HepG2 (cell line): ENCODE measurements around the gene HLF. TPM values are rescaled to one million over a fixed set of nuclear protein-coding genes. Genes with fewer than 3 reads are reported as not detected.

ENCODE experiments used
- DBP ChIP-seq: sonication (generic); formaldehyde crosslinking; IDR thresholded peaks from 2 replicates; pipeline ENCODE4 v1.4.0; 2020; ENCODE audit warnings: missing genetic modification reagents; ENCODE audit errors: not compliant biosample characterization
- GTF3A ChIP-seq: sonication (generic); formaldehyde crosslinking; conservative IDR thresholded peaks from 2 replicates; pipeline ENCODE4 v1.4.0; 2020; ENCODE audit warnings: mild to moderate bottlenecking, missing genetic modification reagents
- HES4 ChIP-seq: sonication (generic); formaldehyde crosslinking; IDR thresholded peaks from 2 replicates; pipeline ENCODE4 v1.9.0; 2021; ENCODE audit warnings: mild to moderate bottlenecking, missing genetic modification reagents, borderline replicate concordance
- HOMEZ ChIP-seq: IDR thresholded peaks from 2 replicates; pipeline ENCODE4 v1.6.1; 2016; ENCODE audit warnings: low read depth
- HOXA9 ChIP-seq: sonication (generic); formaldehyde crosslinking; IDR thresholded peaks from 2 replicates; pipeline ENCODE4 v1.8.1; 2022; ENCODE audit warnings: missing genetic modification reagents, mild to moderate bottlenecking, moderate library complexity, borderline replicate concordance
- JUND ChIP-seq: sonication (generic); formaldehyde crosslinking; IDR thresholded peaks from 2 replicates; pipeline ENCODE4 v1.8.0; 2022; ENCODE audit warnings: mild to moderate bottlenecking, missing genetic modification reagents
- KLF12 ChIP-seq: sonication (generic); formaldehyde crosslinking; IDR thresholded peaks from 2 replicates; pipeline ENCODE4 v1.4.0; 2020; ENCODE audit warnings: missing genetic modification reagents, borderline replicate concordance
- MIXL1 ChIP-seq: IDR thresholded peaks from 2 replicates; pipeline ENCODE4 v1.6.1; 2016
- MLLT10 ChIP-seq: sonication (generic); formaldehyde crosslinking; IDR thresholded peaks from 2 replicates; pipeline ENCODE4 v1.4.0; 2020; ENCODE audit warnings: missing genetic modification reagents
- PAX8 ChIP-seq: sonication (generic); formaldehyde crosslinking; IDR thresholded peaks from 2 replicates; pipeline ENCODE4 v1.8.0; 2022; ENCODE audit warnings: mild to moderate bottlenecking, missing genetic modification reagents, borderline replicate concordance
- REPIN1 ChIP-seq: sonication (generic); formaldehyde crosslinking; IDR thresholded peaks from 2 replicates; pipeline ENCODE4 v1.8.0; 2022; ENCODE audit warnings: missing genetic modification reagents, low read depth, mild to moderate bottlenecking, borderline replicate concordance
- SIX1 ChIP-seq: sonication (generic); formaldehyde crosslinking; IDR thresholded peaks from 2 replicates; pipeline ENCODE4 v1.4.0; 2020; ENCODE audit warnings: missing genetic modification reagents, borderline replicate concordance
- SSRP1 ChIP-seq: IDR thresholded peaks from 2 replicates; pipeline ENCODE4 v1.6.1; 2016; ENCODE audit warnings: control low read depth
- TRIM22 ChIP-seq: fragments of 450-650 bp; IDR thresholded peaks from 2 replicates; pipeline ENCODE4 v1.6.1; 2017
- ZEB1 ChIP-seq: IDR thresholded peaks from 2 replicates; pipeline ENCODE4 v1.6.1; 2012; ENCODE audit warnings: mild to moderate bottlenecking, low read depth, inconsistent platforms; ENCODE audit not compliant: insufficient replicate concordance
- ZNF234 ChIP-seq: sonication (generic); formaldehyde crosslinking; conservative IDR thresholded peaks from 2 replicates; pipeline ENCODE4 v1.5.1; 2020; ENCODE audit warnings: mild to moderate bottlenecking, missing genetic modification reagents
- ZNF543 ChIP-seq: sonication (generic); formaldehyde crosslinking; IDR thresholded peaks from 2 replicates; pipeline ENCODE4 v1.4.0; 2020; ENCODE audit warnings: mild to moderate bottlenecking, missing genetic modification reagents
- ZNF550 ChIP-seq: sonication (generic); formaldehyde crosslinking; IDR thresholded peaks from 2 replicates; pipeline ENCODE4 v1.4.0; 2020; ENCODE audit warnings: mild to moderate bottlenecking, missing genetic modification reagents, borderline replicate concordance
- ZNF678 ChIP-seq: sonication (generic); formaldehyde crosslinking; IDR thresholded peaks from 2 replicates; pipeline ENCODE4 v1.4.0; 2020; ENCODE audit warnings: mild to moderate bottlenecking, missing genetic modification reagents
- ZNF841 ChIP-seq: sonication (generic); formaldehyde crosslinking; IDR thresholded peaks from 2 replicates; pipeline ENCODE4 v1.8.1; 2023; ENCODE audit warnings: missing genetic modification reagents, borderline replicate concordance
- polyA plus RNA-seq, 8 experiments: library from polyadenylated mRNA; depleted of rRNA in 3 of 8; stranded (reverse) in 7 of 8; unstranded in 1 of 8; fragments of >200 nt; fragmentation: Illumina TruSeq in 4 of 8; extraction: Trizol in 4 of 8; gene quantifications; 2 replicates each; pipeline versions ENCODE4 v1.2.1 to v1.2.3, GENCODE V29; 2011 to 2016; ENCODE audit warnings: low read depth in 4 of 8, missing spikeins in 1 of 8, mixed read lengths in 1 of 8; ENCODE audit not compliant: insufficient read depth in 1 of 8
- total RNA-seq, 5 experiments: library from RNA; depleted of rRNA; stranded (reverse); fragments of >200 nt; fragmentation: Illumina TruSeq; extraction: Trizol; gene quantifications; 2 replicates each; pipeline ENCODE4 v1.2.3, GENCODE V29; 2016; ENCODE audit warnings: low read depth in 1 of 5
- TF ChIP-seq, protein P1 (sequence below): IDR thresholded peaks from 2 replicates; pipeline ENCODE4 v1.6.1; 2016; ENCODE audit warnings: missing genetic modification reagents, missing compliant biosample characterization
- TF ChIP-seq, protein P2 (sequence below): IDR thresholded peaks from 2 replicates; pipeline ENCODE4 v1.6.1; 2016; ENCODE audit warnings: missing compliant biosample characterization, missing genetic modification reagents, borderline replicate concordance

The HLF gene
- total and polyA plus RNA-seq, 2 of the 13 experiments (the other 11 are each of a cell fraction or from before 2014, with no cell fraction given), result 202 to 346 TPM

DNA sequence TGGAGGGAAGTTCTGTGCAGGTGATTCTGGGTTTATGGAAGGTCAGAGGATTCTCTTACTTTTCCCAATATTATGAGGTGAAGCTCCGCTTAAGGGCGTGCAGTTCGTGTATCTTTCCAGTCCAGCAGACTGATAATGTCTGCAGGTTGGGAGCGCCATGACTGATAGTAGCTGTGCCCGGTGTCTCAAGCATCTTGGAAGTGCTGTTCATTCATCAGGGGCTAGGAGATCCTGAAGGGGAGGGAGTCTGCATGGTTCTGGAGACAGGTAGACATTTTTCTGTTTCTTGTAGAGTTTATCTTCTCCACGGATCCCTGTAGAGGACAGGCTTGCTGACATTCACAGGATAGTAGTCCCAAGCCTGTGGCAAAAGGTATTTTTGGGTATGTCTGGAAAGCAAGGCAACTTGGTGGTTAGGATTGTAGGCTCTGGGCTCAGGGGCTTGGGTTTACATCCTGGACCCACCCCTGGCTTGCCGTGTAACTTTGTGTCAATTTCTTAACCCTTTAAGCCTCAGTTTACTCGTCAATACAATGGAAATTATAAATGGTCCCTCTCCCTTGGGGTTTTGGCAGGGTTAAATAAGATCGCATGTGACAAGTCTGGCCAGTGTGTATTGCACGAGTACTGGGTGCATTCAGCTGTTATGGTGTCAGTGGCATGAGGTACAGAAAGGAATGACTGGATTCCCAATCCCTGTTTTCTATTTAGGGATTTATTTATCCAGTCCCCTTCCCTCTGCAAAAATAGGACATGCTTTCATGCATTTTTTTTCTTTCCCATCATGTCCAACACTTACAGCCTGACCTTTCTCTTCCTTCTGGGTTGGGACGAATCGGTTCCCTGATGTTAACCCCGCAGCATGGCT lies 8.2 kb downstream of the HLF start (continued):
- TF ChIP-seq HOMEZ, result no peak
- TF ChIP-seq DBP (CRISPR knock-in tag), result no peak
- no peak for TF ChIP-seq HOXA9 (CRISPR knock-in tag)
- TF ChIP-seq SIX1 (CRISPR knock-in tag), result no peak
- TF ChIP-seq ZNF678 (CRISPR knock-in tag), result no peak
- TF ChIP-seq ZNF841, result no peak
- TF ChIP-seq ZNF543 (CRISPR knock-in tag), result no peak
- TF ChIP-seq HES4, result no peak
- peak; percentile 45 for TF ChIP-seq SSRP1
- TF ChIP-seq PAX8 (CRISPR knock-in tag), result no peak
- 0 out of 2 replicates have a peak, but pooled peaks have one; percentile 26 for TF ChIP-seq GTF3A
- TF ChIP-seq, protein P1, sequence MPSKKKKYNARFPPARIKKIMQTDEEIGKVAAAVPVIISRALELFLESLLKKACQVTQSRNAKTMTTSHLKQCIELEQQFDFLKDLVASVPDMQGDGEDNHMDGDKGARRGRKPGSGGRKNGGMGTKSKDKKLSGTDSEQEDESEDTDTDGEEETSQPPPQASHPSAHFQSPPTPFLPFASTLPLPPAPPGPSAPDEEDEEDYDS (CRISPR knock-in tag), result no peak
- no peak for TF ChIP-seq JUND (CRISPR knock-in tag)
- peak; percentile 8 for TF ChIP-seq ZEB1
- TF ChIP-seq ZNF550, result no peak
- TF ChIP-seq REPIN1 (CRISPR knock-in tag), result no peak
- no peak for TF ChIP-seq ZNF234 (CRISPR knock-in tag)
- TF ChIP-seq KLF12 (CRISPR knock-in tag), result no peak
- no peak for TF ChIP-seq TRIM22
- TF ChIP-seq, protein P2, sequence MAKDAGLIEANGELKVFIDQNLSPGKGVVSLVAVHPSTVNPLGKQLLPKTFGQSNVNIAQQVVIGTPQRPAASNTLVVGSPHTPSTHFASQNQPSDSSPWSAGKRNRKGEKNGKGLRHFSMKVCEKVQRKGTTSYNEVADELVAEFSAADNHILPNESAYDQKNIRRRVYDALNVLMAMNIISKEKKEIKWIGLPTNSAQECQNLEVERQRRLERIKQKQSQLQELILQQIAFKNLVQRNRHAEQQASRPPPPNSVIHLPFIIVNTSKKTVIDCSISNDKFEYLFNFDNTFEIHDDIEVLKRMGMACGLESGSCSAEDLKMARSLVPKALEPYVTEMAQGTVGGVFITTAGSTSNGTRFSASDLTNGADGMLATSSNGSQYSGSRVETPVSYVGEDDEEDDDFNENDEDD, result no peak
- TF ChIP-seq MIXL1 (CRISPR knock-in tag), result no peak
- no peak; the same call in 1 of the 2 replicates for TF ChIP-seq MLLT10 (CRISPR knock-in tag)
